Panc1 (cell line): ENCODE data around the gene TM7SF2. TPM values are rescaled to one million over a fixed set of nuclear protein-coding genes. Genes with fewer than 3 reads are reported as not detected.
A peak's percentile ranks its signal among the peaks of the same experiment; 100 is the strongest.

Experiments used
- ATAC-seq: fragments of 200-7000 bp; cut with Tn5 transposase; 2 replicates; pipeline ENCODE4 v1.9.1; 2020; ENCODE audit warnings: mild to moderate bottlenecking, moderate library complexity
- BruUV-seq: library from RNA; stranded (reverse); fragments of 400-500 nt; replicated peaks from 2 replicates; lab custom pipeline; 2021; lab: Mats Ljungman, UMichigan
- CTCF ChIA-PET: fragments of 300-600 bp; sonication (Branson Sonifier 250); formaldehyde crosslinking; loops from one replicate; lab custom pipeline; 2022; ENCODE audit warnings: antibody characterized with exemption; lab: Charles Lee
- POLR2A ChIA-PET: fragments of 300-600 bp; sonication (Branson Sonifier 250); formaldehyde crosslinking; loops from one replicate; lab custom pipeline; 2022; ENCODE audit warnings: antibody characterized with exemption; lab: Charles Lee
- DNase-seq: peaks from one replicate; pipeline ENCODE4 v3.0.0-alpha.2; 2010; ENCODE audit warnings: low read depth, low spot score
- H3K27ac ChIP-seq: 2 replicates; pipeline ENCODE4 v1.5.1; 2011; ENCODE audit warnings: mild to moderate bottlenecking, low read length, inconsistent platforms
- H3K27me3 ChIP-seq: fragments of 200-500 bp; sonication (Bioruptor generic); 2 replicates; pipeline ENCODE4 v1.6.0; 2014; ENCODE audit warnings: low read length, inconsistent platforms; ENCODE audit not compliant: control insufficient read depth, insufficient read depth
- H3K36me3 ChIP-seq: fragments of 200-500 bp; sonication (Bioruptor generic); 2 replicates; pipeline ENCODE4 v1.5.1; 2014; ENCODE audit warnings: inconsistent platforms, mild to moderate bottlenecking, low read length, moderate library complexity; ENCODE audit not compliant: control insufficient read depth, insufficient read depth
- H3K4me1 ChIP-seq: 2 replicates; pipeline ENCODE4 v1.5.1; 2011; ENCODE audit warnings: inconsistent platforms, mild to moderate bottlenecking, low read length, moderate library complexity; ENCODE audit not compliant: control insufficient read depth, insufficient read depth
- H3K4me3 ChIP-seq, 2 experiments: 2 replicates each; pipeline ENCODE4 v1.5.1; 2011 to 2012; ENCODE audit warnings: low read depth in 2 of 2, low read length in 2 of 2, mild to moderate bottlenecking in 2 of 2, inconsistent platforms in 1 of 2, moderate library complexity in 1 of 2
- H3K9me3 ChIP-seq: fragments of 200-500 bp; sonication (Bioruptor generic); 2 replicates; pipeline ENCODE4 v1.5.1; 2014; ENCODE audit warnings: low read depth, mild to moderate bottlenecking, inconsistent platforms, low read length, moderate library complexity; ENCODE audit not compliant: control insufficient read depth, insufficient read depth
- CTCF ChIP-seq: fragments of 450-650 bp; IDR thresholded peaks from 2 replicates; pipeline ENCODE4 v1.5.1; 2017; ENCODE audit warnings: mild to moderate bottlenecking
- POLR2AphosphoS5 ChIP-seq: IDR thresholded peaks from 2 replicates; pipeline ENCODE4 v1.6.1; 2012; ENCODE audit warnings: mild to moderate bottlenecking, low read depth, low read length, moderate library complexity
- REST ChIP-seq, 2 experiments: IDR thresholded peaks; 2 replicates each; pipeline ENCODE4 v1.6.1; 2011 to 2012; ENCODE audit warnings: low read depth in 2 of 2, control low read depth in 1 of 2, low read length in 1 of 2, mild to moderate bottlenecking in 1 of 2, moderate library complexity in 1 of 2; ENCODE audit not compliant: insufficient read depth in 1 of 2
- SIN3A ChIP-seq: IDR thresholded peaks from 2 replicates; pipeline ENCODE4 v1.6.1; 2012; ENCODE audit warnings: low read depth, mild to moderate bottlenecking, low read length, moderate library complexity, borderline replicate concordance; ENCODE audit not compliant: insufficient read depth
- TCF7L2 ChIP-seq: IDR thresholded peaks from 2 replicates; pipeline ENCODE4 v1.6.1; 2011; ENCODE audit warnings: mild to moderate bottlenecking, low read depth, low read length, inconsistent platforms
- in situ Hi-C: cut with HindIII; loops from 2 replicates; pipeline ENCODE4 v1.10.0; 2016; ENCODE audit warnings: low sequenced_read_pairs, low pct_unique_long_range_greater_than_20kb
- intact Hi-C: fragments of 100-400 bp; cut with micrococcal nuclease; formaldehyde crosslinking; loops from one replicate; pipeline ENCODE4 v1.10.0; 2022; ENCODE audit not compliant: unreplicated experiment
- total RNA-seq: library from RNA; stranded (reverse); gene quantifications from one replicate; pipeline ENCODE4 v1.2.1, GENCODE V29; 2021; ENCODE audit not compliant: unreplicated experiment

TM7SF2 gene
- total RNA-seq, 1 experiment from 2014 or later, result 85.4 TPM

GRCh38 chr11:65113361-65113756, 1.7 kb downstream of the TM7SF2 start:
- no peak for ATAC-seq
- no peak for DNase-seq
- ChIA-PET POLR2A (no interaction called here), CTCF (interaction anchor here (0.7 kb wide), 1 partner anchor 203 kb away, joined by 3 read pairs; no protein-coding TSS in a partner anchor)
- BruUV-seq, result no TSS peak
- H3K4me3 ChIP-seq, result peak overlapping the region; percentile 72 to 93
- H3K27ac ChIP-seq, result peak overlapping the region; percentile 79
- no peak for TF ChIP-seq POLR2AphosphoS5
- TF ChIP-seq TCF7L2, result no peak; the same call in 1 of the 2 replicates
- TF ChIP-seq REST (IDR thresholded peaks at IDR 0.05; ENCODE audit: insufficient read depth in 1 of 2, low read depth in 2 of 2, low read length in 1 of 2), result no peak
- no peak for TF ChIP-seq CTCF
- TF ChIP-seq SIN3A, result no peak
- H3K36me3 ChIP-seq, result no peaks in the 10 kb centered on the region
- in situ Hi-C loops (no loop called here), intact Hi-C loops (loop anchor here (10.0 kb wide), 1 partner anchor 269 kb away; the partner anchor contains the start of gene CDC42BPG)
- H3K9me3 ChIP-seq, result no peaks in the 10 kb centered on the region
- peaks cover 30% of the 10 kb centered on the region for H3K4me1 ChIP-seq
- no peaks in the 10 kb centered on the region for H3K27me3 ChIP-seq

- Histone ChIP-seq H3K27ac (no peak overlapping the region), H3K4me1 (peaks cover 30% of the 10 kb centered on the region), H3K9me3 (no peaks in the 10 kb centered on the region), H3K4me3 (no peak overlapping the region), H3K36me3 (no peaks in the 10 kb centered on the region), H3K27me3 (no peaks in the 10 kb centered on the region)
- ChIA-PET POLR2A (interaction anchor here (0.6 kb wide), 1 partner anchor 12 kb away, joined by 7 read pairs; no protein-coding TSS in a partner anchor), CTCF (interaction anchor here (0.7 kb wide), 1 partner anchor 203 kb away, joined by 3 read pairs; no protein-coding TSS in a partner anchor)
- intact Hi-C loops, result loop anchor here (10.0 kb wide), 1 partner anchor 269 kb away; the partner anchor contains the start of gene CDC42BPG
- in situ Hi-C loops, result no loop called here
- no peak for TF ChIP-seq SIN3A
- TF ChIP-seq POLR2AphosphoS5, result no peak
- TF ChIP-seq TCF7L2, result no peak
- TF ChIP-seq REST (IDR thresholded peaks at IDR 0.05; ENCODE audit: insufficient read depth in 1 of 2, low read depth in 2 of 2, low read length in 1 of 2), result no peak
- no peak for TF ChIP-seq CTCF
- BruUV-seq, result TSS peak; percentile 70
- DNase-seq (no peak), ATAC-seq (no peak)
These were observed 2.2 kb downstream of the TM7SF2 start for GRCh38 chr11:65113839-65114238.
